ENCODE results near the gene TBC1D16. TPM values are rescaled to one million over a fixed set of nuclear protein-coding genes. Genes with fewer than 3 reads are reported as not detected.

TBC1D16 gene
- total RNA-seq, 1 experiment from 2014 or later, result 85.8 TPM

DNA sequence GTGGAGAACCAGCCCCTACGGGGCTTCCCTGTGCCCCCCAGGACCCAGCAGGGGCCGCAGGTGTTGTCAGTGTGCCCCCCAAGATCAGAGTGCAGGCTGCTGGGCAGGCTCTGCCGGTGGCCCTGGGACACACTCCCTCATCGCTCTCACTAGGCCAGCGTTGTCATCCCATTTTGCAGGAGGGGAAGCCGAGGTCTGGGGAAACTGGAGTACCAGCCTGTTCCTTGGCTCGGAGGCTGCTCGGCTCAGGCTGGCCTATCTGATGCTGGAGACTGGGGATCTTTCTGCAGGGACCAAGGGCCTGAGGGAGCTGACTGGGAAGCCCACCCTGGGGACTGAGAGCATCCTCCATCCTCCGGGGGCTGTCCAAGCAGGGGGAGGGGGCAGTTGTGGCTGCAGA lies 122.2 kb downstream of the TBC1D16 start:
- H3T11ph ChIP-seq (ENCODE audit: low read length), result no peak overlapping the region
- H3K23ac ChIP-seq (ENCODE audit: insufficient read length, low read depth, low read length), result no peak overlapping the region
- H4K20me1 ChIP-seq (ENCODE audit: control insufficient read depth, insufficient read depth, insufficient read length), result no peaks in the 10 kb centered on the region
- no peak overlapping the region for H3K27ac ChIP-seq (ENCODE audit: insufficient read length, low read depth, low read length)
- H2AFZ ChIP-seq (ENCODE audit: low read length), result no peak overlapping the region
- H4K91ac ChIP-seq (ENCODE audit: insufficient read length, low read depth, low read length), result no peak overlapping the region
- no peak for TF ChIP-seq CTCF (conservative IDR thresholded peaks at IDR 0.05)
- no peaks in the 10 kb centered on the region for H3K79me1 ChIP-seq (ENCODE audit: insufficient read depth, low read depth, low read length, poor library complexity, severe bottlenecking)
- Mint-ChIP-seq H3K9me3 (no peaks in the 10 kb centered on the region; a peak in 1 of 5 replicates), H3K27me3 (ENCODE audit: low read depth) (peaks cover 15% of the 10 kb centered on the region), H3K4me1 (peaks cover 8 to 10% of the 10 kb centered on the region in 2 experiments; a peak in 3 of 4 replicates), H3K27ac (no peak overlapping the region), H3K36me3 (ENCODE audit: insufficient read depth in 1 of 3, low read depth in 3 of 3) (no peaks in the 10 kb centered on the region), H3K4me3 (no peak overlapping the region)
- no peak overlapping the region for H3K4ac ChIP-seq (ENCODE audit: low read depth, low read length)
- H3K9ac ChIP-seq (ENCODE audit: extremely low read depth, insufficient read length, low read length), result no peak overlapping the region
- no peak overlapping the region for H3K56ac ChIP-seq (ENCODE audit: insufficient read length, low read depth, low read length)
- H3K18ac ChIP-seq (ENCODE audit: insufficient read length, low read depth, low read length), result no peak overlapping the region
- no peak overlapping the region for H4K8ac ChIP-seq (replicated peaks; ENCODE audit: insufficient read length, low read depth, low read length)
- no peak overlapping the region for H3K14ac ChIP-seq (ENCODE audit: insufficient read depth, low read length)
- no peak overlapping the region for H2BK120ac ChIP-seq (ENCODE audit: low read depth, low read length, poor library complexity, severe bottlenecking)
- H2BK5ac ChIP-seq (ENCODE audit: insufficient read length, low read length), result no peak overlapping the region
- no peak overlapping the region for H4K5ac ChIP-seq (ENCODE audit: insufficient read length, low read depth, low read length)
- H2BK15ac ChIP-seq (ENCODE audit: low read depth, low read length), result no peak overlapping the region
- no peaks in the 10 kb centered on the region for H3K4me1 ChIP-seq (ENCODE audit: insufficient read depth, low read length)
- H3K23me2 ChIP-seq (ENCODE audit: insufficient read length, low read depth, low read length, poor library complexity, severe bottlenecking), result peaks cover 2% of the 10 kb centered on the region
- H3K79me2 ChIP-seq (ENCODE audit: insufficient read depth, low read length), result no peaks in the 10 kb centered on the region
- WGBS (ENCODE audit: extremely low coverage, insufficient read length, low lambda C conversion rate), result no CpG with 5 or more reads among the region's 9 CpGs
- H2BK20ac ChIP-seq (ENCODE audit: low read depth, low read length, poor library complexity, severe bottlenecking), result no peak overlapping the region
- H3K27me3 ChIP-seq (ENCODE audit: insufficient read depth, low read length), result no peaks in the 10 kb centered on the region
- H3K9me3 ChIP-seq (ENCODE audit: control insufficient read depth, low read depth, low read length), result no peaks in the 10 kb centered on the region
- no peak overlapping the region for H3K4me2 ChIP-seq (ENCODE audit: insufficient read depth, insufficient read length, low read length)
- H2BK12ac ChIP-seq (ENCODE audit: insufficient read length, low read depth, low read length), result no peak overlapping the region
- DNase-seq, result no peak
- H2AK5ac ChIP-seq (ENCODE audit: insufficient read length, low read length), result no peak overlapping the region
